ENCODE data around the gene CLCNKA. TPM values are rescaled to one million over a fixed set of nuclear protein-coding genes. Genes with fewer than 3 reads are reported as not detected.
"Not testable (repeated sequence)": the region's sequence is repeated elsewhere in the genome, so short reads cannot be mapped to it uniquely, and the experiment has no call there.

Gene CLCNKA
- not detected for polyA plus RNA-seq

GRCh38 chr1:16021681-16022080 lies at the start of gene CLCNKA:
Gene CLCNKA (plus strand): TSS chr1:16022036. CDS start chr1:16022620, 584 bp downstream.
- H3K4me3 Mint-ChIP-seq = peak within 1 kb of the TSS in 1 of 4 donors; percentile 66
- no peaks in the 10 kb centered on the region for H3K9me3 Mint-ChIP-seq
- no peaks in the 10 kb centered on the region for H3K36me3 Mint-ChIP-seq
- H3K27ac Mint-ChIP-seq = no peak within 1 kb of the TSS
- H3K27me3 Mint-ChIP-seq = peaks cover 7% of the 10 kb centered on the region
- peaks cover 0 to 5% (median 0%) of the 10 kb centered on the region in 3 donors for H3K4me1 Mint-ChIP-seq

GRCh38 chr1:15972409-15972808 lies 49.4 kb upstream of the CLCNKA start:
- Mint-ChIP-seq H3K4me3 (peak overlapping the region in 1 of 4 donors; percentile 98), H3K27ac (peak overlapping the region in 1 of 3 donors; percentile 11), H3K4me1 (peaks cover 31 to 48% (median 34%) of the 10 kb centered on the region in 3 donors), H3K27me3 (no peaks in the 10 kb centered on the region), H3K9me3 (no peaks in the 10 kb centered on the region), H3K36me3 (peaks cover 9% of the 10 kb centered on the region)

GRCh38 chr1:15973772-15974171 lies 48.1 kb upstream of the CLCNKA start:
- H3K27me3 Mint-ChIP-seq = no peaks in the 10 kb centered on the region
- H3K4me1 Mint-ChIP-seq = peaks cover 18 to 38% (median 35%) of the 10 kb centered on the region in 3 donors
- peaks cover 9% of the 10 kb centered on the region for H3K36me3 Mint-ChIP-seq
- H3K27ac Mint-ChIP-seq = peak overlapping the region; percentile 11 to 97 (median 93)
- no peaks in the 10 kb centered on the region for H3K9me3 Mint-ChIP-seq
- peak overlapping the region in 3 of 4 donors; percentile 22 to 98 (median 75) for H3K4me3 Mint-ChIP-seq

- Mint-ChIP-seq H3K9me3 (no peaks in the 10 kb centered on the region), H3K4me3 (peak overlapping the region; percentile 89 to 98 (median 90)), H3K27ac (peak overlapping the region; percentile 93 to 97 (median 94)), H3K27me3 (no peaks in the 10 kb centered on the region), H3K4me1 (peaks cover 18 to 37% (median 34%) of the 10 kb centered on the region in 3 donors), H3K36me3 (peaks cover 9% of the 10 kb centered on the region)
Measured at GRCh38 chr1:15974855-15975254, 47.0 kb upstream of the CLCNKA start.

GRCh38 chr1:15975358-15975804 lies 46.5 kb upstream of the CLCNKA start:
- Mint-ChIP-seq H3K4me1 (peaks cover 18 to 34% (median 31%) of the 10 kb centered on the region in 3 donors), H3K4me3 (peak overlapping the region; percentile 89 to 98 (median 90)), H3K27me3 (no peaks in the 10 kb centered on the region)

GRCh38 chr1:15975805-15976680 lies 45.8 kb upstream of the CLCNKA start, which contains the start of gene ZBTB17:
Gene ZBTB17 (minus strand): TSS chr1:15976101. CDS start chr1:15948495, 27,606 bp downstream.
- Mint-ChIP-seq H3K4me3 (peak within 1 kb of the TSS; percentile 89 to 98 (median 97)), H3K4me1 (peaks cover 18 to 33% (median 31%) of the 10 kb centered on the region in 3 donors), H3K27ac (peak within 1 kb of the TSS; percentile 93 to 97 (median 94)), H3K27me3 (no peaks in the 10 kb centered on the region), H3K9me3 (no peaks in the 10 kb centered on the region), H3K36me3 (peaks cover 7% of the 10 kb centered on the region)

More at GRCh38 chr1:15975358-15975804, 46.5 kb upstream of the CLCNKA start:
- H3K27ac Mint-ChIP-seq = peak overlapping the region; percentile 93 to 97 (median 94)
- H3K36me3 Mint-ChIP-seq = peaks cover 9% of the 10 kb centered on the region
- H3K9me3 Mint-ChIP-seq = no peaks in the 10 kb centered on the region

- H3K27ac Mint-ChIP-seq = peak overlapping the region in 1 of 3 donors; percentile 16
- not testable (repeated sequence) for H3K36me3 Mint-ChIP-seq, H3K9me3 Mint-ChIP-seq, H3K27me3 Mint-ChIP-seq
- H3K4me1 Mint-ChIP-seq = peaks cover 18 to 27% (median 26%) of the 10 kb centered on the region in 3 donors
- H3K4me3 Mint-ChIP-seq = peak overlapping the region in 1 of 4 donors; percentile 70
Measured at GRCh38 chr1:15977947-15978346, 43.9 kb upstream of the CLCNKA start.

- H3K4me3 Mint-ChIP-seq = no peak overlapping the region
- peaks cover 2% of the 10 kb centered on the region for H3K27me3 Mint-ChIP-seq
- no peak overlapping the region for H3K27ac Mint-ChIP-seq
- H3K4me1 Mint-ChIP-seq = peaks cover 0 to 5% (median under 1%) of the 10 kb centered on the region in 3 donors
- H3K9me3 Mint-ChIP-seq = no peaks in the 10 kb centered on the region
- peaks cover 2% of the 10 kb centered on the region for H3K36me3 Mint-ChIP-seq
Measured at GRCh38 chr1:15981679-15982078, 40.2 kb upstream of the CLCNKA start.

GRCh38 chr1:15983275-15983674 lies 38.6 kb upstream of the CLCNKA start:
- peaks cover 0 to under 1% (median 0%) of the 10 kb centered on the region in 3 donors for H3K4me1 Mint-ChIP-seq
- H3K27ac Mint-ChIP-seq = no peak overlapping the region
- H3K27me3 Mint-ChIP-seq = peaks cover 2% of the 10 kb centered on the region
- no peak overlapping the region for H3K4me3 Mint-ChIP-seq
- peaks cover 2% of the 10 kb centered on the region for H3K36me3 Mint-ChIP-seq
- H3K9me3 Mint-ChIP-seq = no peaks in the 10 kb centered on the region

- Mint-ChIP-seq H3K36me3 (peaks cover 2% of the 10 kb centered on the region), H3K27me3 (peaks cover 2% of the 10 kb centered on the region), H3K9me3 (peaks cover 0 to 1% (median 0%) of the 10 kb centered on the region in 3 donors), H3K4me1 (no peaks in the 10 kb centered on the region), H3K27ac (no peak overlapping the region), H3K4me3 (no peak overlapping the region)
Measured at GRCh38 chr1:15985611-15986297, 36.1 kb upstream of the CLCNKA start.

GRCh38 chr1:15988856-15989736 lies 32.7 kb upstream of the CLCNKA start:
- no peak overlapping the region for H3K27ac Mint-ChIP-seq
- no peaks in the 10 kb centered on the region for H3K4me1 Mint-ChIP-seq
- H3K4me3 Mint-ChIP-seq = no peak overlapping the region
- H3K36me3 Mint-ChIP-seq = no peaks in the 10 kb centered on the region
- peaks cover 0 to 1% (median 0%) of the 10 kb centered on the region in 3 donors for H3K9me3 Mint-ChIP-seq
- H3K27me3 Mint-ChIP-seq = peaks cover 2% of the 10 kb centered on the region

GRCh38 chr1:15989776-15990175 lies 32.1 kb upstream of the CLCNKA start:
- Mint-ChIP-seq H3K4me3 (no peak overlapping the region), H3K27ac (no peak overlapping the region), H3K27me3 (peaks cover 2% of the 10 kb centered on the region), H3K36me3 (no peaks in the 10 kb centered on the region), H3K4me1 (no peaks in the 10 kb centered on the region), H3K9me3 (peaks cover 0 to 1% (median 0%) of the 10 kb centered on the region in 3 donors)

GRCh38 chr1:15991427-15992186 lies 30.2 kb upstream of the CLCNKA start:
- H3K27me3 Mint-ChIP-seq = no peaks in the 10 kb centered on the region
- H3K27ac Mint-ChIP-seq = no peak overlapping the region
- no peak overlapping the region for H3K4me3 Mint-ChIP-seq
- H3K36me3 Mint-ChIP-seq = no peaks in the 10 kb centered on the region
- H3K9me3 Mint-ChIP-seq = peaks cover 0 to 1% (median 0%) of the 10 kb centered on the region in 3 donors
- H3K4me1 Mint-ChIP-seq = no peaks in the 10 kb centered on the region
